NB4 (cell line): ENCODE results near the gene DNAJC24.

ENCODE experiments used
- CTCF ChIP-seq: IDR thresholded peaks from one replicate; pipeline ENCODE4 v1.5.1; 2012; ENCODE audit warnings: low read depth, low read length
- MAX ChIP-seq: IDR thresholded peaks from 2 replicates; pipeline ENCODE4 v1.6.1; 2011; ENCODE audit warnings: low read depth, low read length
- MYC ChIP-seq: IDR thresholded peaks from 2 replicates; pipeline ENCODE4 v1.6.1; 2011; ENCODE audit warnings: low read depth, low read length
- POLR2A ChIP-seq: IDR thresholded peaks from 2 replicates; pipeline ENCODE4 v1.6.1; 2011; ENCODE audit warnings: mild to moderate bottlenecking; ENCODE audit not compliant: insufficient read length; ENCODE audit errors: extremely low read depth

- no peak for TF ChIP-seq CTCF
- no peak for TF ChIP-seq POLR2A
- TF ChIP-seq MAX = no peak
- no peak for TF ChIP-seq MYC
These were observed 43.1 kb upstream of the DNAJC24 start for GRCh38 chr11:31326470-31327148.
